Rectal smooth muscle tissue (tissue), 1 donor: Measurements from ENCODE around the gene HOXC11.

ENCODE experiments used
- H3K27ac ChIP-seq: one replicate; pipeline ENCODE4 v1.7.0; 2013; ENCODE audit warnings: low read depth, low read length, inconsistent platforms
- H3K27me3 ChIP-seq: one replicate; pipeline ENCODE4 v1.7.0; 2013; ENCODE audit warnings: low read length; ENCODE audit not compliant: control insufficient read depth, insufficient read depth
- H3K36me3 ChIP-seq: one replicate; pipeline ENCODE4 v1.7.0; 2013; ENCODE audit warnings: low read length; ENCODE audit not compliant: control insufficient read depth, insufficient read depth
- H3K4me1 ChIP-seq: one replicate; pipeline ENCODE4 v1.7.0; 2013; ENCODE audit warnings: low read length; ENCODE audit not compliant: control insufficient read depth, insufficient read depth
- H3K4me3 ChIP-seq: one replicate; pipeline ENCODE4 v1.7.0; 2013; ENCODE audit warnings: low read length
- H3K9ac ChIP-seq: one replicate; pipeline ENCODE4 v1.7.0; 2013; ENCODE audit warnings: low read length

Gene HOXC11

DNA sequence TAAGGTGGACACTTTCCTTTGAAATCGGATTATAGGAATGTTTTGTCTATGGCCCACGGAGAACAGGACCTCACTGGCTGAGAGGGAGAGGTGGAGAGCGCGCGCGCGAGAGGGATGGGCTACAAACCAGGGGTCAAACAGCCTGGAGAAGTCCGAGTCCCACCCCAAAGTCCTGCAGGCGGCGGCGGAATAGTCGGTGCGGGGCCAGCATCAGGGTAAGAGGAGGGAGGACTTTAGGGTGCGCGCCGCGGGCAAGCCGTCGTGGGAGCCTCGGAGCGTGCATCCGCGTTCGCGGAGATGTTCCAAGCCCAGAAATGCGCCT, 32.6 kb downstream of the HOXC11 start:
- Histone ChIP-seq H3K36me3 (no peaks in the 10 kb centered on the region), H3K27me3 (peaks cover 75% of the 10 kb centered on the region), H3K27ac (no peak overlapping the region), H3K4me3 (no peak overlapping the region), H3K9ac (no peak overlapping the region), H3K4me1 (peaks cover 3% of the 10 kb centered on the region)

- no peak overlapping the region for H3K27ac ChIP-seq
- no peaks in the 10 kb centered on the region for H3K36me3 ChIP-seq
- peak overlapping the region; percentile 39 for H3K4me3 ChIP-seq
- H3K4me1 ChIP-seq: peaks cover 3% of the 10 kb centered on the region
- H3K9ac ChIP-seq: no peak overlapping the region
- peaks cover 75% of the 10 kb centered on the region for H3K27me3 ChIP-seq
Observed at GRCh38 chr12:54005853-54006558, 33.1 kb downstream of the HOXC11 start.

GRCh38 chr12:54006559-54007220, 33.8 kb downstream of the HOXC11 start:
- Histone ChIP-seq H3K9ac (no peak overlapping the region), H3K4me1 (peaks cover 3% of the 10 kb centered on the region), H3K27me3 (peaks cover 72% of the 10 kb centered on the region), H3K4me3 (peak overlapping the region; percentile 39), H3K27ac (no peak overlapping the region), H3K36me3 (no peaks in the 10 kb centered on the region)

DNA sequence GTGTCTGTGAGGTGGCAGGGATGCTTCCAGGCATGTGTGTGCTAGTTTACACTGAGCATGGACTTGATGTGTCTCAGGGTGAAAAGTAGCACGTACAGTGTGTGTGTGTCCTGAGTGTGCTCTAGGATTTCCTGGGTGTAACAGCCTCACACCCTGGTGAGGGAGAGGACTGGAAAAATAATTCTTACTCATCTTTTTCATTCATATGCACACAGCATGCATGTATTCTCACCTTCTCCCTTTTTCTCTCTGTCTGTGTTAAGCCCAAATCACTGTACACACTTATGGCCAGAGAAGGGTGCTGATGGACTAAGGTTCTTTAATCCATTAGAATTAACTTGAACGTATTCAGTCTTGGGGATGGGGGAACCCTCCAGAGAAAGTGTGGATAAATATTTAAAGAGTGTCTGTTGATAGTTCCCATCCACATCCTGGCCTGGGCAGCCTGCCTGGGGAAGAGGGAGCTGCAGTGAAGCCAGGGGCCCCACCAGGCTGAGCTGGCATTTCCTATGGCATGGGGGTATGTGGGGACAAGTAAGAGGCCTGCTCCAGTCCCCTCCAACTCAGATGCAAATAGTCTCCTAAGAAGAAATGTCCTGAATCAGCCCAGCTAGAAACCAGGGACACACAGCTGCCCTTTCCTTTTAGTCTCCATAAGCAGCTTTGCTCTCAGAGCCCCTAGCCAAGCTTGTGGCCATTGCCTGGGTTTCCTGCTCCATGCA, 34.8 kb downstream of the HOXC11 start:
- Histone ChIP-seq H3K27ac (no peak overlapping the region), H3K4me1 (peaks cover 3% of the 10 kb centered on the region), H3K9ac (no peak overlapping the region), H3K4me3 (no peak overlapping the region), H3K27me3 (peaks cover 66% of the 10 kb centered on the region), H3K36me3 (no peaks in the 10 kb centered on the region)

- Histone ChIP-seq H3K4me1 (peaks cover 3% of the 10 kb centered on the region), H3K9ac (no peak overlapping the region), H3K4me3 (no peak overlapping the region), H3K27me3 (peaks cover 67% of the 10 kb centered on the region), H3K27ac (no peak overlapping the region), H3K36me3 (no peaks in the 10 kb centered on the region)
Observed at GRCh38 chr12:54008260-54008552, 35.3 kb downstream of the HOXC11 start.

GRCh38 chr12:54009171-54010052, 36.5 kb downstream of the HOXC11 start:
- Histone ChIP-seq H3K27me3 (peaks cover 75% of the 10 kb centered on the region), H3K27ac (no peak overlapping the region), H3K36me3 (no peaks in the 10 kb centered on the region), H3K4me1 (peaks cover 3% of the 10 kb centered on the region), H3K9ac (no peak overlapping the region), H3K4me3 (no peak overlapping the region)

DNA sequence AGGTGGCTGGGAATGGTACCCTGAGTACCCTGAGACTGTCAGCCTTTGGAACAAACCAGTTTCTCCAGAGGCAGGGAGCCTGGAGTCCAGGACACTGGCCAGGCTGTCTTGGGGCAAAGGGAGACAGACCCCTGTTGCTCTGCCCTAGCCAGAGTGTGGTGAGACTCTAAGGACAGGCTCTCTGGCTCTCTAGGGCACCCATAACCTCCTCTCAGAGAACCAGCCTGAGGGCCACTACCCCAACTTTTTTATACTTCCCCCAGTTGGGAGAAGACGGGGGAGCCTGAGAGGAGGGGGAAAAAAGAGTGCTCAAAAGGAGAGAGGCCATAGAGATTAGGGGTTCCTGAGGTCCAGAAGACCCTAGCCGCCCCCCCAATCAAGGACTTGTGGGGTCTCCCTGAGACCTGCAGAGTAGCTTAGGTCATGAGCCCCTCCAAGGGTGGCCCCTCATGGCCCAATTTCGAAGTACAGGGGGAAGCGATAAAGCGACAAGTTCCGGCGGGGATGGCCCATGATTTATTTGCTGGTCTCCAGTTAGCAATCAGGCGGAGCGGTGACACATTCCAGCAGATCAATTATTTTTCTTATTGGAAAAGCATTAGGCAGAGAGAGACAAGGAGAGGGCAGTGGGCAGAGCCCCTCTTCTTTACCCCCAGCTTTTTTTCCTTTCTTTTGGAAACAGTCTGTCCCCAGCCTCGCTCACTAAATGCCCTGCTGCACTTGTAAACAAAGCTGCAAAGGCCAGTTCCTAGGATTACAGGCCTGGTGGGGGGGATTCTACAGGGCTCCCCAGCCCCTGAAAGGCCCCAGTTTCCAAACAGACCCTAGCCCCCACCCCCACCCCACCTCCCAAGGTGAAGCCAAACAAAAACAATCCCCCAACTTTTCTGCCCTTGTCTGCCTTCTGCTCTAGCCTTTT, 37.4 kb downstream of the HOXC11 start:
- Histone ChIP-seq H3K27me3 (peaks cover 74% of the 10 kb centered on the region), H3K36me3 (no peaks in the 10 kb centered on the region), H3K9ac (no peak overlapping the region), H3K4me1 (peaks cover 3% of the 10 kb centered on the region), H3K4me3 (no peak overlapping the region), H3K27ac (no peak overlapping the region)

- Histone ChIP-seq H3K27ac (no peak overlapping the region), H3K4me3 (no peak overlapping the region), H3K4me1 (peaks cover 3% of the 10 kb centered on the region), H3K36me3 (no peaks in the 10 kb centered on the region), H3K9ac (no peak overlapping the region), H3K27me3 (peaks cover 74% of the 10 kb centered on the region)
Observed at GRCh38 chr12:54010972-54011664, 38.2 kb downstream of the HOXC11 start.

- Histone ChIP-seq H3K4me1 (peaks cover 3% of the 10 kb centered on the region), H3K9ac (no peak overlapping the region), H3K27ac (no peak overlapping the region), H3K27me3 (peaks cover 72% of the 10 kb centered on the region), H3K36me3 (no peaks in the 10 kb centered on the region), H3K4me3 (no peak overlapping the region)
Observed at GRCh38 chr12:54011665-54012532, 39.0 kb downstream of the HOXC11 start.

GRCh38 chr12:54012631-54013409, 39.9 kb downstream of the HOXC11 start:
- H3K4me1 ChIP-seq: peaks cover 3% of the 10 kb centered on the region
- H3K27ac ChIP-seq: no peak overlapping the region
- no peaks in the 10 kb centered on the region for H3K36me3 ChIP-seq
- peaks cover 70% of the 10 kb centered on the region for H3K27me3 ChIP-seq
- no peak overlapping the region for H3K9ac ChIP-seq
- H3K4me3 ChIP-seq: no peak overlapping the region
